HS-5 (cell line): Measurements from ENCODE around the gene UBE2H.

Experiments
- DNase-seq: peaks from one replicate; pipeline ENCODE4 v3.0.0-alpha.2; 2012; ENCODE audit warnings: low read depth

UBE2H gene

DNA sequence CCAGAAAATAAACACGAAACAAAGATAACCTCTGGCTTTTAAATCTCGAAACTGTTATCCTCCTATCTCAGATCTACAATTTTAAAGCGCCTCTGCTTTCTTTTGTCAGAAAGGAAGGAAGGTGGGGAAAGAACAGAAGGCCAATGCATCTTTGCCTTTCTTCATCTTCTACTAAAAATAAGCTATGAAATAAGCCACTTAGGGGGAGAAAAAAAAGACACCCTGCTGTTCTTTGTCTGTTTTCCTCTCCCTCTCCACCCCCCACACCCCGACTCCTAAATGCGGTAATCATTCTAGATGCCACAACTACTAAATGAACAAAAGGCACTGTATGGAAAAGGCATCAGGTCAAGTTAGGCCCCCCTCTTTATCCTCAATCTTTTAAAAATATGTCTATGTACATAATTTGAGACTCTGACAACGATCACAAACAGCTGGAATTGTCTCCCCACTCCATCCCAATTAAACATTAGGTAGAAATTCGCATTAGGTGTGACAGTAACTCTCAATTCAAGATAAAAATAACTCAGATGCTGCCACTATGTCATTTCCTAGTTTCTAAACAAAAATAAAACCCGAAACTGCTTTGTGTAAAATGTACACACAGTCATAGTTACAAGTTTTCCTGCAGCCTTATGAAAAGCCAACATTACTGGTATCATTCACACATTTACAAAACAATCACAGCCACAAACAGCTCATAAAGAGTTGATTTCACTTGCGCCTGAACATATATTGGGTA lies 2.4 kb downstream of the UBE2H start:
- DNase-seq: no peak

DNA sequence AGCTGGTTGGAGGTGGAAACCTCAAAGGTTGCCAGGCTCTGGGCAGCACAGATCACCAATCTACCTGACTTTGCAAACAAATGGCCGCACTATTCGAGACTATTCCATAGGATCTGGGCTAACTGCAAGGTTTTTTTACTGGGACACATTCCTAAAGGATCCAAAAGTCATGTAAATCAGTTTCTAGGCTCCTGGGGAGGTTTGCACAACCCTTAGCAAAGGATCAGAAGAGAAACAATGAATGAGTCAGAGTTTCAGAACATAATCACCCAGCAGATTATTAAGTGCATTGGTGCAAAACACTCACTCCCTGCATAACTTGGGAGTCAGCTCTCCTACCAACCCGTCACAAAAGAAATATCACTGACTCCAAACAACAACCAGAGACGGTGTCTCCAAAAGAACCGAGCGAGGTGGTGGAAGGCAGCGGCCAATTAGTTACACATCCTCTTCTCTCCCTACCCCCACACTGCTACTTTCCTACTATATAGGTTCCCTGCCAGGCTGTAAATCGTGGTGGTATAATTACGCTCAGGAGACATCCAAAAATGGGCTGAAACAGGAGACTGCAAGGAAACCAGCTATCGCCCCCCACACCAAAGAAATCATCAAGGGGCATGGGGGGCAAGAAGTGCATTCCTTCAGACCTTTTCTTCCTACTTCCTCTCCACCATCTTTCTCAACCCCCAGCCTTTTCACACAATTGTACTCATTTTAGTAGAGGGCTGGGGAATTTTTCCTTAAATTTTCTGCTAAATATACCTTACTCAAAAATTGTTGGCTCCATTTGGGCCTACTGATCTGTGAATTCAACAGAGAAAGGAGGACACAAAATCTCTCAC lies 3.2 kb downstream of the UBE2H start:
- peak; percentile 56 for DNase-seq

DNA sequence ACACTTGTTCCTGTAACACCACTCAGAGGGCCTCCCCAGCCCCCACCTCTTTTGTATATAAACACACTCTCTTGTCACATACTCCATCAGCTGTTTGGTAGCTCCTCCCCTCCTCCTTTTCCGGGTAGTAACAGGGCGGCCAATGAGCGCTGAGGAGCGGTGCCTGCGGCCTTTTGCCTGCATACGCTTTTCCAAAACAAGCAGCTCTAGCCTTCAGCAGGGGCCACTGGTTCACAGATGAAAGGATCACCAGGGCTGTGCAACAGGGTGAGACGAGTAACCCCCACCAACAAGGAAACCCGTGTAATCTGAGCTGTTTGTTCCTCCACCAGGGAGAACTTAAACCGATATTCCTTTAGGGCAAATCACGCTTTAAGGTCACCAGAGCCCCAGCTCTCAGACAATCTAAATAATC lies 3.9 kb downstream of the UBE2H start:
- peak; percentile 34 for DNase-seq

DNA sequence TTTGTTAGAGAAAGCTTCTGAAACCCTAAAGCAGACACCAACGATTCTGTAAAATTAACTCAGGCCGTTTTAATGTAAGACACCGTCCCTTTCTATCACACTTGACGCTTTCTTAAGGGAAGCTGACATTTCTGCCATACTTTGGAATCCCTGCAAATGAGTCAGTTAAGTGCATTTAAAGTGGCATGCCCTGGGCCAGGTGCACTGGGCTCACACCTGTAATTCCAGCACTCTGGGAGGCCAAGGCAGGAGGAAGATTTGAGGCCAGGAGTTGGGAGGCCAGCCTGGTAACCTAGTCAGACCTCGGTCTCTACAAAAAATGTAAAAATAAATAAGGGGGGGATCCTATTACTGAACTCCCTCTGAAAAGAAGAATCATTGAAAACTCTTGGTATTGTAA lies 4.4 kb downstream of the UBE2H start:
- DNase-seq: no peak

DNA sequence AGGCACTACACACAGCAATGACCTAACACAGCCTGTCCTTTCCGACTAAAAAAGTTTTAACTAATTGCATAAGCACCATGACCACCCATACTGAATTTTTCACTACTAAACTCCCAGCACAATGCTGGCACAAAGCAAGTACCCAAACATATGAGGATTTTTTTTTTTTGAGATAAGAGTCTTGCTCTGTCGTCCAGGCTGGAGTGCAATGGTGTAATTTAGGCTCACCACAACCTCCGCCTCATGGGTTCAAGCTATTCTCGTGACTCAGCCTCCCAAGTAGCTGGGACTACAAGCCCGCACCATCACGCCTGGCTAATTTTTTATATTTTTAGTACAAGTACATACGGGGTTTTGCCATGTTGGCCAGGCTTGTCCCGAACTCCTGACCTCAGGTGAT lies 5.1 kb downstream of the UBE2H start:
- DNase-seq: no peak

DNA sequence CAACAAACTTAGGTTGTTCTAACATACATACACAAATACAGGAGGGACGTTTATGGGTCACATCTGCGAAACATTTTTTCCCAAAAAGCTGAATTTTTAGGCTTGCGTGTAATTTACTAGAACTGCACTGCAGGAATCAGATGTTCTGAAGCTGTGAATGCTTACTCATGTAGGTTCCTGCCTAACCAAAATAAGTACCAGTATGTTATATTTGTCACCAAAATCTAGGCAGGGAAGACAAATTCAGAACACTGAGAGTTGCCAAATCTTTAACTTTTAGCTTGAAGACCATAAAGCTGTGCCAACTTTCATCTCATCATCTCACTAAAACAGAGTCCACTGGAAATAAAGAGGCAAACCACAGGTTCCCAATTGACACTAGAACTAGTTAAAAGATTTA lies 5.7 kb downstream of the UBE2H start:
- DNase-seq: no peak

DNA sequence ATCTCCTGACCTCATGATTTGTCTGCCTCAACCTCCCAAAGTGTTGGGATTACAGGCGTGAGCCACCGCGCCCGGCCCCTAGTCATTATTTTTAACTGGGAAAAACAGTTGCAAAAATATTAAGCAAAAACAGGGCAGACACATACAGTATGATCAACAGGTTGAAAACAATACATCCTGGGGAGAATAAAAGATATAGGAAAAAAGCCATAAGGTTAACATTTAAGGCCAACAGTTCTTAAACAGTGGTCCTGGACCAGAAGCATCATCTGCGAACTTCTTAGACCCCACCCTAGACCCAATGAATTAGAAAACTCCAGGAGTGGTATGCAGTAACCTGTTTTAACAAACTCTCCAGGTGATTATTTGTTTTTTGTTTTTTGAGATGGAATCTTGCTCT lies 6.5 kb downstream of the UBE2H start:
- no peak for DNase-seq

DNA sequence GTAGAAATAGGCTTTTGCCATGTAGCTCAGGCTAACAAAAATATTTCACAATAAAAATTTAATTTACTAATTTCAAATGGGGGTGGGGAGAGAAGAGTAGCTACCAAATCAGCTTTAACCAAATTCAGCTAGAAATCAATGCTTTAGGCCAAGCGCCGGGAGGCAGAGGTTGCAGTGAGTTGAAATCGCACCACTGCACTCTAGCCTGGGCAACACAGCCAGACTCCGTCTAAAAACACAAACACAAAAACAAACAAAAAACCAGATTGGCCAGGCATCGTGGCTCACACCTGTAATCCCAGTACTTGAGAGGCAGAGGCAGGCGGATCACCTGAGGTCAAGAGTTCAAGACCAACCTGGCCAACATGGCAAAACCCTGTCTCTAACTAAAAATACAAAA lies 9.4 kb downstream of the UBE2H start:
- DNase-seq: no peak

DNA sequence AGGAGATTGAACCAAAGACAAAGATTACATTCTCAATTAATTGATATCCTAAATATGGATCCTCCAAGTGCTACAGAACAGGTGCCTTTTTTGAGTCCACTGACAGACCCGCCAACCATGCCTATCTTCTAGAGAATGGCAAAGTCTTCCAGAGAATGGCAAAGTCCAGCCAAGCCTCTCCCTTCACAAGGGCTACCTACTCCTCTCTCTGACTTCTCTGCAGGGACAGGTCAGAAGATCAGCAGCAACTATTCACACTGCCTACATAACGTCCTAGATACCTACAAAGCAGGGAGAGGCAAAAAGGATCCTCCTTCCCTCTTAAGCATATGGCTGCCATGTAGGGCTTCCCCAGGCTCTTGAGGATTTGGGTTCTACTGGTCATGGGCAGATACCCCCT lies 12.4 kb downstream of the UBE2H start:
- DNase-seq: no peak

DNA sequence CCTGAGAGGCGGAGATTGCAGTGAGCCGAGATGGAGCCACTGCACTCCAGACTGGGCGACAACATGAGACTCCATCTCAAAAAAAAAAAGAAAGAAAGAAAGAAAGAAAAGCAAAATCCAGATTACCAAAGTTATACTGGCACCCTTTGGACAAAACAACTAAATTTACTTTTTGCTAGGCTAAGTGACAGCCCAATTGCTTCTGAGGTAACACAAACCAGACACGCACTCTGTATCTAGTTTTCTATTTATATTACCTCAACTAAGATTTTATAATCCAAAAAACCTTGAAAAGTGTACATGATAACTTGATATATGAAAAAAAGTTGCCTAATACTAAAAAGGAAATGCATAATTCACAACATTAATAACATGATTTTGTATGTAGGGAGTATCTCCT lies 12.9 kb downstream of the UBE2H start:
- no peak for DNase-seq

DNA sequence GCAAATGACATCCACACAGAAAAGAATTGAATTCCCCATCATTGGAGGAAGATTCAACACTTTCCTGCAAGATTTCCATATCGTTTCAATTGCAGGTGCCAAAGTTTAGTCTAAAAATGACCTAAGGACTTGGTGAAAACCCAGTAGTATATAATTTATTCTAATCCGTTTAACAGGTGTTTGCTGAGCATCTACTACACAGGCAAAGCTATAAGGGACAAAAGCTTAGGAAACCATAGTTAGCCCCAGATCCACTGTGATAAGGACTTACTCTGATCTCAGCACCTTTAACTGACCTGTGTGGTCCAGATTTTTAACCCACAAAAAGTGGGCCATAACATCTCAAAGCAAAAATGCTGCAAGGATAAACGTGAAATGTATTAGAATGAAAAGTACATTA lies 19.1 kb downstream of the UBE2H start:
- no peak for DNase-seq

DNA sequence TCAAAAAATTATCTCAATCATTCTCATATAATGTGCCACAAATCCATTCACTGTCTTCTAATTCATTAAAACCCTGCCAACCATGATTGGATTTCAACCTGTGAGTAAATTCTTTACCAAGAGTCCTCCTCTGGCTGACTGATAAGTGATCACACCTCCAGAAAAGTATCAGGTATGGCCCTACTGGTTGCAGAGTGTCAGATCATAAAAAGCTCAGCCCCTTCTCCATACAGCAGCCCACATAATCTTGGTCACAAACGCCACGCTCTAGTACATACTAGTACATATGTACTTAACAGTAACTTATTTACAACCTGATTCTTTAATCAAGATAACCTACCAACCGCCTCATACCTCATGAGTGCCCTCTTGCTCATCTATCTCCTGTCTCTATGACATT lies 26.1 kb downstream of the UBE2H start:
- no peak for DNase-seq

DNA sequence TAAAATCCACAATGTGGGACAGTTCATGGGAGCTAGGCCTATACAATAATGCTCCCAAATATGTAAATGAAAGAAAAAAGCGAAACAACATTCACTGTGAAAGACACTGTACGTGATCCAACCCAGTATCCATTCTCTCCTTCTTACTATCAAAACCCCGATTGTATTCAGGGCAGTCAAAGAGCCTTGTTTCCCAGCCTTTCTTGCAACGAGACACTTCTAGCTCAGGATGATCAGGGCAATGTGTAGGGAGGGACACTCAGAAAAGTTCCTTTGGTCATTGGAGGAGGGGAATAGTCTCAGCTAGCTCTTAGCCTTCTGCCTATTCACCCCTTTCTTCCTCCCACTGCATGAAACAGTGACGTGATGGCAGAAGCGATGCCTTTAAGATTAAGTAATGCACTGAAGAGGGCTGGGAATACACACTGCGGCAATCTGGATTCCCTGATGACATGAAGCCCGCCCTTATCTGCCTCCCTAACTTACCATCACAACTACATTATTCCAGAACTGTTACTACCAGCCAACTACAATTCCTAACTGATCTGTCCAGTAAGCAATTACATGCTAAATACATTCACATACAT lies 27.3 kb downstream of the UBE2H start:
- DNase-seq: no peak

DNA sequence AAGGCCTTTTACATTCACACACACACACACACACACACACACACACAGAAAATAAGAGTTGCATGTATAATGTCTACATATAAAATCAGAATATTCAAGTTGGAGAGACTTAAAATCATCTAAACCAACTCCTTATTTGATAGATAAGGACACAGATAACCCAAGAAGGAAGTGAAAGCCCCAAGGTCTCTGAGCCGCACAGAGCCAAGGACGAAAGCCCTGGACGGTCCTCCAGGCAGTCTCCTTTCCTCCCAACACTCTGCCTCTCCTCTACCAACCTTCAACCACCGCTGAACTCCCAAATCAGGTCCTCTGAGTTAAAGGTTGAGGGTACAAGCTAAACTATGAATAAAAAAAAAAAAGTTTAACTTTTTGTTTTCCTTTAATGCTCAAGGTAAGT lies 28.2 kb downstream of the UBE2H start:
- no peak for DNase-seq

DNA sequence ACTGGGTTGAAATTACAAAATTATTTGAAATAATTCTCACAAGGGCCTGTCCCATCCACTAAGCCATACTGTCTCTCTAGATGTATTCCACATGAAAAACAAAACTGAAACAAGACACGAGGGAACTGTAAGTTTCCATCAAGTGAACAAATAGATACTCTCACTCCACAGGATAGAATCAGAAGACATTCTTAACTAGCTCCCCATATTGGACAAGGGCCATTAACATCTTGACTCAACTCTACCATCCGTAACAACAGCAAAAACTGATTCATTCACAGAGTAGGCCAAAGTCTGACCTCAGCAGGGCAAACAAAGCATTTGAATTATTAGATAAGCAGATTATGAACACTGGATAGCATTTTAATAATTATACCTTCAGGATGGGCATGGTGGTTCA lies 29.1 kb downstream of the UBE2H start:
- peak; percentile 72 for DNase-seq

DNA sequence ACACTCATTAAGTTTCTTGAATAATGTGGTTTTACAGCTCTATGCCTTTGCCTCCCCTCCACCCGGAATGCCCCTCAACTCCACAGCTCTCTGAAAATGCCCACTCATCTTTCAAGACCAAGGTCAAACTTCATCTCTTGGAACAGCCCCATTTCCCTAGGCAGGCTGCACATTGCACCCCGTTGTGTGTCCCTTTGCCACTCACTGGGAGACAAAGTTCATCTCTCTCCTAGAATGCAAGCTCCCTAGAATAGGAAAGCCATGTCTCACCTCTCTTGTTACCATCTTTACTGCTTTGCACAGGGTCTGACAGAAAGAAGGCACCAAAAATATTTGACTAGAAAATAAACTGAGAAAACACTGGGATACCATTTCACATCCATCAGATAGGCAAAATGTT lies 33.3 kb downstream of the UBE2H start:
- no peak for DNase-seq

DNA sequence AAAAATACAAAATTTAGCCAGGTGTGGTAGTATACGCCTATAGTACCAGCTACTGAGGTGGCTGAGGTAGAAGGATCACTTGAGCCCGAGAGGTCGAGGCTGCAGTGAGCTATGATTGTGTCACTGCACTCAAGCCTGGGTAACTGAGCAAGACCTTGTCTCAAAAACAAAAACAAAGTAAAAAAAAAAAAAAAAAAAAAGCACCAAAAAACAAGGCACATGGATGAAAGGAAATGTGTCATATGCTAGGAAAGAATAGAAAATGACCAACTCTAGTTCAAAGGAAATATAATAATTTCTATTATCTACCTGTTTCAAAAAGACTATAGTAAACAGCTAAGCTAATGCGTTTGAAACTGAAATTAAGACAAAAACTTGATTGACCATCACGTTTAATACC lies 33.8 kb downstream of the UBE2H start:
- no peak for DNase-seq

DNA sequence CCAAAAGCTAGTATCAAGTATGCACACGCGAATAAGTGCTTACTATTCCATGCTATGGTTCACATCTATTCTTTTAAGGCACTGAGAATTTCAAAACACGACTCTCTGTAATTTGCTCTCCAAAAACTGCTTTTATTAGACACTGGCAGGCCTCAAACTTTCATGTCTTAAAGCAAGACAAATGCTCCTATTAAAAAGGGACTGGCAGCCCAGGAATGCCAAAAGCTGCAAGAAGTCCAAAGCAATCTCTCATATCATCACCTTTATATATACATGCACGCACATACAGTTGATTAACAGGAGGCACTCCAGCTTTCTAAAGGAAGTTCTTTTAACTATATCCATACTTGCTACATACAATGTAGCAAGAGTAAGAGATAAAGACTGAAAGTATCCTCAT lies 34.8 kb downstream of the UBE2H start:
- DNase-seq: no peak

DNA sequence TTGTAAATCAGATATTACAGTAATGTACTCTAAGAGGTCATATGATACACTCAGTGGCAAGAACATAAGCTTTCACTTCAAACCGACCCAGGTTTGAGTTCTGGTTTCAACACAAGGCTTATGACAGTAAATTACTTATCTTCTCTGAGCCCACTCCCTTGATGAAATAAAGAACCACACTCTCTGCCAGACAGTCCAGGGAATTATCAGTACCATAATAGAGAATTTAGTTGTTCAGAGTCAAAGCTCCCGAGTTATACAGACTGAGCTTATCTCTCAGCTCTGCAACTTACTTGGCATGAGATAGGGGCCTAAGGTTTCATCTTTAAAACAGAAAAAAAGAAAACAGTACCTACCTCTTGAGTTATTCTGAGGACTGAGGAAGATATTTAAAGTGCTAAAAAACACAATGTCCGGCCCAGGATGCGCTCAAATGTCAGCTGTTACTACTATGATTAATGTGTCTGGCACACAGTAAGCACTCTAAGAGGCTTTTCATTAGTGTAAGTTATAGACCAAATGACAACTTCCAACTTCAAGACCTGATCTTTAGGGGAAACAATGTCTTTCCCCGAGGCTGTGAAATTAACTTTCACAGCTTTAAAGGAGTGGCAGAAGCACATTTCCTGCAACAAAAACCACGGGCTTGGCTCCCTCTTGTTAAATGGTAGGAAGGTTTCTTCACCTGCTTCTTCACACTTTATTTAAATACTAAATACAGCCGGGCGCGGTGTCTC lies 38.1 kb downstream of the UBE2H start:
- no peak for DNase-seq

DNA sequence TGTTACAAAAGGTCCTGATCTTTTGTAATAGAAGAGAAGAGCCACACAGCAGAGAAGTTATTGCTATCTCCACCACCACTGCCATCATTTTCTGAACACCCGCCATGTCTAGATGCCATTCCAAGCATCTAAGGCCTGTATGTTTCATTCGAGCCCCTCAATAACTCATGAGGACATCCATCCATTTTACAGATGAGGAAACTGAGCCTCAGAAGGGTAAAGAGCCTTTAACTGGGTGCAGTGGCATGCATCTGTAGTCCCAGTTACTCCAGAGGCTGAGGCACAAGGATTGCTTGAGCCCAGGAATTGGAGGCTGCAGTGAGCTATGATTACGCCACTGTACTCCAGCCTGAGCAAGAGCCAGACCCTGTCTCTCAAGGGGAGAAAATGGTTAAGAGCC lies 39.3 kb downstream of the UBE2H start:
- no peak for DNase-seq

DNA sequence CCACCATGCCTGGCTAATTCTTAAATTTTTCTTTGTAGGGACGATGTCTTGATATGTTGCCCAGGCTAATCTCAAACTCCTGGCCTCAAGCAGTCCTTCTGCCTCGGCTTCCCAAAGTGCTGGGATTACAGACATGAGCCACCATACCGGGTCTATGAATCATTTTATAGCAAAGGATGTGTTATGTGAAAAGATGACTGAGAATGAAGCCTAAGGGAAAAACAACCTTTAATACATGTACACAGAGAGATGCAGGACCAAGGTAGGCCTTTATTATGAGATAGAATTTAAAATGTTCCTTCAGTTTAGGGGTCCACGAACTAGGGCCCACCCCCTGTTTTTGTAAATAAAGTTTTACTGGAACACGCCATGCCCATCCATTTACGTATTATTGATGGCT lies 41.0 kb downstream of the UBE2H start:
- DNase-seq: no peak

DNA sequence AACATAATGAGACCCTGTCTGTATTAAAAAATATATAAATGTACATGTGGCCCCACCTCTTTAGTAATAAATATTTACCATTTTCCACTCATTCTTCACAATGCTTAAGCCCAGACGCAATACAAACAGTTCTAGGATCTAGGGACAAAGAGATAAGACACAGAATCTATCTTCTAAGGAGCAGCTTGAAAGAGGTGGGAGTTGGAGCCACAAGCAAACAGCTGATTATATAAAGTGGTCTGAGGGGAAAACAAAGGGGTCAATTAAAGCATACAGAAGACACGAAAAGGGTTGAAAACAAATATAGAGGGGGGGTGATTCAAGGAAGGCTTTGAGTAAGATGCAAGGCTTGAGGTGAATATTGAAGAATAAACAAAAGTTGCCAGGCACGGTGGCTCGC lies 43.1 kb downstream of the UBE2H start:
- DNase-seq: no peak

DNA sequence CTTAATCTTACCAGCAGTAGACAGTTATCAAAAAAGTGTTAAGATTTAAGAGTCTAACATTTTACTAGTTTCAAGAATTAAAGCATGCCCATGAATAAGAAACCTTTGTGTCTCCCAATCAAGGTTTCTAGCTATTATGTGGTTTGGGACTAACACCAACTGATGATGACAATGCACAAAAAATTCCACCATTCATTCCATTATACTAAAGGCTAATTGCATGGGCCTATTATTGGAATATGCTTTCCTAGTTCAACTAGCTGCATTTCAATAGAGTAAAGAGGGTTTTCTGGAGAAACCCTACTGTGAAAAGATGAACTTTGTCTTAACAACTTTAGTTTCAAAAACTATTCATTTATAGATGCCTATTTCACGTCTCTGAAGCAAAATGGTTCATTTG lies 44.6 kb downstream of the UBE2H start:
- DNase-seq: no peak
